ENCODE results near the gene MSH5.
"Not testable (repeated sequence)": the region's sequence is repeated elsewhere in the genome, so short reads cannot be mapped to it uniquely, and the experiment has no call there.

Gene MSH5

DNA sequence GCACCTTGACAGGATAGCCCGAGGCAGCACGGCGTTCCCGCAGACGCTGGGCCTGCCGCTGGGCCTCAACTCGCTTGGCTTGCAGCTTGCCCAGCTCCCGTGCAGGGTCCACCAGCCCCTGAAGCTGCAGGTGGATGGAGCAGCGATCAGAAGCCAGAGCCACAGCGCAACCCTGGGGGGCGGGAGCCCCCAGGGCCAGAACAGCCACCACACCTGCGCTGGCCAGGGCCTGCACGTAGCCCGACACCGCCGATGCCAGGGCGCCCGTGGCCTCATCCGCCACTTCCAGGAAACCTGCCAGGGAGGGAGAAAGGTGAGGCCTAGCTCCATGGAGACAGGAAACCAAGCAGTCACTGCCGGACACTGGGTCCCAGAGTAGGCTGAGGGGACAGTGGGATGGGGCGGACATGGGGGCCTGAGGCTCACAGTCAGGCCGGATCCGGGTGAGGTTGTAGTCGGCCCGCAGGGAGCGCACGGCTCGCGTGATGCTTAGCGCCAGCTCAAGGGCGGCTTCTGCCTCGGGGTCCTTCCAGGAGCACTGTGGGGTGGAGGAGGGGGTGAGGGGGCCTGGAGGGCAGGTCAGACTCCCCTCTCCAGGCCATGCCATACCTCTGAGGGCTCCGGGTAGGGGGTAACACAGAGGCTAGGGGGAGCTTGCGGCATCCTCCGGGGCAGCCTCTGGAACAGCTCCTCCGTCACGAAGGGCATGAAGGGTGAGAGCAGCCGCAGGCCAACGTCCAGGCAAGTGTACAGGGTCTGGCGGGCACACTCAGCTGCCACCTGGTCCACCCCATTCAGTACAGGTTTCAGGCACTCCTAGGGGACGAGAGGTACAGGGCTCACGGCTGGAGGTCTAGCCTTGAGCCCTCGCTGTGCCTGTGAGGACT, 39.4 kb downstream of the MSH5 start:
- no peak for DNase-seq (ENCODE audit: low spot score)

DNA sequence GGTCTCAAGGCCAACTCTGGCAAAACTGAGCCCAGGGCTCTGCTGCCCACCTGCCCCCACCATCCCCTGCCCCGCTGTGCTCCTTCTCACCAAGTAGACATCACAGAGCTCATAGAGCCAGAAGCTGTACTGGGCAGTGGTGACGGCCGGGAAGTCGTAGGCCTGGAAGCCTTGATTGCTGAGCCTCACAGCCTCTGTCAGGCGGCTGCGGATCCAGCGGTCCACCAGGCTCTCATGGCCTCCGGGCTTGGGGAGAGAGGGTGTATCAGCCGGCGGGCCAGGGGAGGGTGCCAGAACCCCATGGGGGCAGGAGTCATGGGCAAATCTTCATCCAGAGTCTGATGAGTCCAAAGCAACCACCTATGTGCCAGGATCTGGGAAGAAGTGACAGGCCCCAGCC, 40.1 kb downstream of the MSH5 start:
- DNase-seq (ENCODE audit: low spot score): no peak

GRCh38 chr6:31780507-31781243, 40.9 kb downstream of the MSH5 start:
- no peak for DNase-seq (ENCODE audit: low spot score)

DNA sequence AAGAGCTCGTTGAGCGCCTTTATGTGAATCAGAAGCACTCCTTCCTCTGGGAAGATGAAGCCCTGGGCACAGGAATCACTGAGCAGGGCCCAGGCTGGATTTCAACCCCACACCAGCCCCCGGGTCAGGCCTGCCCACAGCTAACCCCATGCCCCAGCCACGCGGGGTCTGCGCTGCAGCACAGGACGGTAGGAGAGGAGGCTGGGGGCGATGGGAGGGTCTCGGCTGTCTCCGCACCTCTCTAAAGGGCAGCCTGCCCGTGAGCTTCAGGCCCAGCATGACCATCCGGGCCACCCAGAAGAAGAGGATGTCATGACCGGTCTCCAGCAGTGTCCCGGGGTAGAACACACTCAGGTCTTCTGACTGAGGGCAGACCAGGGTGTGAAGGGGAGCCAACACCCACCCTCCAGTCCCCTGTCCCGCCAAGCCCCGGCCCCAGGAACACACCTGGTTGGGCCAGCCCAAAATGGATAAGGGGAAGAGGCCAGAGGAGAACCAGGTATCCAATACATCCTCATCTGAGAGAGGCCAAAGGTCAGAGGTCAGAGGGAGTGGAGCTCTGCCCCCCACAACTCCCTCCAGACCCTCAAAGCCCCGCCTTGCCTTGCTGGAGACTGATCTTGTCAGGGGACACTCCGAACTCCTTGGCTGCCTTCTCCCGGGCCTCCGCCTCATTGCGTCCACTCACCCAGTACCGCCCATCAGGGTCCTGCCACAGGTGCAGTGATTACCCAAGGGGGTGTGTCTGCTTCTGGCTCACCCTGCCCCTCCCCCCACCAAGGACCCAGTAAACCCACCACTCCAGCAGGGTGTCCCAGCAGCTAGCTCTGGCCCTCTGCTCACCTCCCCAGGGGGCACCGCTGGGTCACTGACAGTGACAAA, 41.7 kb downstream of the MSH5 start:
- DNase-seq (ENCODE audit: low spot score): no peak

- DNase-seq (ENCODE audit: low spot score): no peak
Measured at GRCh38 chr6:31782126-31782855, 42.5 kb downstream of the MSH5 start.

DNA sequence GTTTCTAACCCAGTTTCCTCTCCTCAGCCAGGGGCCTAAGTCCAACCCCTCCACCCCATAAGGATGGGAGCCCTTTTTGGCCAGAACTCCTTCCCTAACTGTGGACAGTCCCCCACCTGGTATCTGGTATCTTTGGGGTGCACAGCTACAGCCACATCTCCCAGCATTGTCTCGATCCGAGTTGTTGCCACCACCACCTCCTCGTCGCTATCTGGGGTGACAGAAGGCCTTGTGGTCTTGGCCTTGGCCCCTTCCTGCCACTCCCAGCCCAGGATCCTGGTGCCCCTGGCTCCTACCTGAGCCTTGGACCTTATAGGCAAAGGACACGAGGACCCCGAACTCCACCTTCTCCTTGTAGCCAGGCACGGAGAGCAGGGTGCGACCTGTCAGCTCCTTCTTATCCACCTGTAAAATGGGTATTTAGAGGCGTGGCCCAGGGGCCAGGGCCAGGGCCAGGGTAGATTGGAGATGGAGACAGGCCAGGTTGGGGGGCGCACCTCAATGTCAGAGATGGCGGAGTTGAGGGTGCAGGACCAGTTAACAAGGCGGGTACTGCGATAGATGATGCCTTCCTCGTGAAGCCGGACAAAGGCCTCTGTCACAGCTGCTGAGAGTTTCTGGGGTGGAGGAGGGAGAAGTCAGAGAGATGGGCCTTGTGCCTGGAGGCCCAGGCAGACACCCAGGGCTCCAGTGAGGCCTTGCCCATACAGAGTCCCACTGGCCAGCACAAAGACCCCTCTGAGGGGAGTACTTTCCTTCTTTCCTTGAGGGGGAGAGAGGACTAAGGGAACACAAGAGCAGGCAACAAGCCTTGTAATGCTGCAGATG, 44.5 kb downstream of the MSH5 start:
- DNase-seq (ENCODE audit: low spot score): no peak

- no peak for DNase-seq (ENCODE audit: low spot score)
Measured at GRCh38 chr6:31785475-31785874, 45.7 kb downstream of the MSH5 start.

- DNase-seq (ENCODE audit: low spot score): peak; percentile 72
Measured at GRCh38 chr6:31791324-31792089, 51.7 kb downstream of the MSH5 start.

DNA sequence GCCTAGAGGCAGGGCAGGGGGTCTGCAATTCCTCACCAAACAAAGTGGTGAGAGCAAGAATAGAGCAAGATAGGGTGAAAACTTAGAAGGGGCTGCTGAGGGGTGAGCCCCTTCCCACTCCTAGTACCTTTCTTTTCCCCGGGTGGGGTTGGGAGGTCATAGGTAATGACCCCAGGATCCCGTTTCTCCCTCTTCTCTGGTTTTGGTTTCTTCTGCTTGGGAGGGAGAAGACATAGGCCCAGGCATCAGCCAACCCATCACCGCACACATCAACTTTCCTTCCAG, 52.2 kb downstream of the MSH5 start:
- no peak for DNase-seq (ENCODE audit: low spot score)

- DNase-seq (ENCODE audit: low spot score): no peak
Measured at GRCh38 chr6:31792761-31793171, 53.0 kb downstream of the MSH5 start.

- DNase-seq (ENCODE audit: low spot score): not testable (repeated sequence)
Measured at GRCh38 chr6:31793927-31794245, 54.1 kb downstream of the MSH5 start.

DNA sequence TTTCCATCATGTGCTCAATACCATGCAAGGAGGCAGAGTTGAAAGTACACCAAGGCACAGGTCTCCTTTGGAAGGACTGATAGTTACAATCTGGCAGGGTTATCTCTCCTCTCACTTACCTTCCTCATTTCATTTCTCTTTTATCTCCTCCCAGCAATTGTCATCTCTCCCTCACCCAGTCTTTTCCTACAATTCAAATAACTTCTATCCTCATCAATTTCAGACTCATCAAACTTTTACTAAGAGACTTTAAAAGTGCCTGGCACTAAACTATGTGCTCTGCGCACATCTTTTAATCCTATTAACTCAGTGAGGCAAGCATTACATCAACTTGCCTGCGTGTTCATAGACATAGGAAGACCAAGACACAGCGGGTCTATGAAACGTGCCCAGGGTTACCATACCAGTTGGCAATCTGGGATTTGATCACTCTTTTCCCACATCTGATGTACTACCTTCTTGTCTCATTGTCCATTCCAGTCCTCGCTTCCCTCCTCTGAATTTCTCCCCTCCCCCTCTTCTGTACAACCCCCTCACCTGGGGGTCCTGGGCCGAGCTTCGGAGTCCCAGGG, 54.6 kb downstream of the MSH5 start:
- DNase-seq (ENCODE audit: low spot score): no peak

- DNase-seq (ENCODE audit: low spot score): no peak
Measured at GRCh38 chr6:31794866-31795615, 55.2 kb downstream of the MSH5 start.

DNA sequence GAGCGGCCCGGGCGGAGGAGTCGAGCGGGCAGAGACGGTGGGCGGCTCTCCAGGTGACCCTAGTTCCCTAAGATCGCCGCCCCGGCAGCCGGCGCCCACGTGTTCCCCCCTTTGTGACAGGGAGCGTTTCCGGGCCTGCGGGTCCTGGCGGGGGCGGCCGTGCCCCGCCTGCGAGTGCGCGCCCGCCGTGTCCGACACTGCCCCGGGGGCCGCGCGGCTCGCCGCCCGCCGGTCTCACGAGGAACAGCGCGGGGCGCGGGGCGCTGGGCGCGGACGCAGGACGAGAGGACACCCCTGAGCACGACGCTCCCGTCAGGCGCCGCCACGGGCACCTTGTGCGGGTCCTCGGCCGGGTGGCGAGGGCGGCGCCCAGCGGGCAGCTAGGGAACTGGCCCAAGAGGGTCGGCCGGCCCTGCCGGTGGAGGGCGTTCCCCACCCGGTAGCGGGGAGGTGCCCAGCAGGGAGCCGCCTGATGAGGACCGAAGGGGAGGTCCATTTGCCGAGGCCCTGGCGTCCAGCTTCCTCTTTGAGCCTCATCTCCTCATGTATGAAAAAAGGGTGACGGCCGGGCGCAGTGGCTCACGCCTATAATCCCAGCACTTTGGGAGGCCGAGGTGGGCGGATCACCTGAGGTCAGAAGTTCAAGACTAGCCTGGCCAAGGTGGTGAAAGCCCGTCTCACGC, 56.0 kb downstream of the MSH5 start, which contains the start of gene VARS1:
VARS1 (minus strand) TSS at position 137 of the 683 bp plus-strand sequence. CDS start 535 bp downstream, outside the sequence.
- DNase-seq (ENCODE audit: low spot score): peak; percentile 92

- DNase-seq (ENCODE audit: low spot score): no peak
Measured at GRCh38 chr6:31796993-31797385, 57.2 kb downstream of the MSH5 start.

- no peak for DNase-seq (ENCODE audit: low spot score)
Measured at GRCh38 chr6:31797588-31797987, 57.8 kb downstream of the MSH5 start.

DNA sequence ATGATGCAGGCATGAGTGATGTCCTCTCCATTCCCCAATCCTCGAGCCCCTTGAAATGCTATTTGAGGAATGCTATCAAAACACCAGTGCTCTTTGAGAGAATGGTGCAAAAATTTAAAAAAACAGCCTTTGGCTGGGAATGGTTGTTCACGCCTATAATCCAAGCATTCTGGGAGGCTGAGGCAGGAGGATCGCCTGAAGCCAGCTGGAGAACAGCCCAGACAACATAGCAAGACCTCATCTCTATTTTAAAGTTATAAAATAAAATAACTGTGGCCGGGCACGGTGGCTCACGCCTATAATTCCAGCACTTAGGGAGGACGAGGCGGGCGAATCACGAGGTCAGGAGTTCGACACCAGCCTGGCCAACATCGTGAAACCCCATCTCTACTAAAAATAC, 60.0 kb downstream of the MSH5 start:
- DNase-seq (ENCODE audit: low spot score): no peak

All from Ammon's horn (tissue), 1 donor.